Measurements from ENCODE around the gene RASAL2. TPM values are rescaled to one million over a fixed set of nuclear protein-coding genes. Genes with fewer than 3 reads are reported as not detected.

The RASAL2 gene
- total and polyA plus RNA-seq, 2 of the 4 experiments (the other 2 are of a cell fraction) = 13.1 to 20.6 TPM

GRCh38 chr1:178399177-178399728 is 305.3 kb downstream of the RASAL2 start:
- Histone ChIP-seq H3K36me3 (ENCODE audit: control insufficient read depth, insufficient read depth, low read length) (no peaks in the 10 kb centered on the region), H3K9me1 (ENCODE audit: insufficient read depth, low read length) (peaks cover 5% of the 10 kb centered on the region; the same call in 1 of the 2 replicates), H2AK5ac (ENCODE audit: low read depth, low read length) (no peak overlapping the region), H3K23ac (ENCODE audit: low read depth, low read length) (no peak overlapping the region), H4K5ac (ENCODE audit: low read depth, low read length) (no peak overlapping the region), H3K9me3 (ENCODE audit: control insufficient read depth, insufficient read depth, low read length) (no peaks in the 10 kb centered on the region), H3K4me1 (ENCODE audit: control insufficient read depth, insufficient read depth, low read length) (0 out of 2 replicates have a peak, but pooled peaks cover 1% of the 10 kb centered on the region), H3K79me1 (ENCODE audit: low read depth in 1 of 2, low read length in 2 of 2) (peaks cover 6 to 13% of the 10 kb centered on the region in 2 experiments; a peak in 3 of 4 replicates), H2AK9ac (replicated peaks; ENCODE audit: low read depth, low read length, poor library complexity) (no peak overlapping the region), H2BK15ac (ENCODE audit: low read depth, low read length) (no peak overlapping the region), H2BK120ac (ENCODE audit: low read depth, low read length) (no peak overlapping the region), H2BK20ac (ENCODE audit: low read depth, low read length) (no peak overlapping the region), H3K56ac (ENCODE audit: extremely low read depth, insufficient read depth, low read length) (no peak overlapping the region), H3K4ac (ENCODE audit: low read depth, low read length) (no peak overlapping the region), H3K27me3 (ENCODE audit: control insufficient read depth, insufficient read depth, low read length) (no peaks in the 10 kb centered on the region), H4K91ac (ENCODE audit: insufficient read depth, low read depth, low read length) (no peak overlapping the region), H3K4me2 (ENCODE audit: low read depth, low read length) (no peak overlapping the region), H4K20me1 (ENCODE audit: insufficient read depth, low read length) (no peaks in the 10 kb centered on the region), H4K8ac (ENCODE audit: low read depth in 2 of 2, low read length in 2 of 2) (no peak overlapping the region), H3K27ac (ENCODE audit: insufficient read depth, low read length) (no peak overlapping the region), H3K4me3 (ENCODE audit: insufficient read depth, low read depth, low read length) (no peak overlapping the region), H3K9ac (ENCODE audit: low read depth, low read length) (no peak overlapping the region), H2BK5ac (ENCODE audit: low read depth, low read length, poor library complexity, severe bottlenecking) (no peak overlapping the region), H3K14ac (replicated peaks; ENCODE audit: low read depth, low read length) (no peak overlapping the region), H2AFZ (replicated peaks; ENCODE audit: low read length, poor library complexity) (no peak overlapping the region), H3K18ac (ENCODE audit: low read depth, low read length) (no peak overlapping the region)
- CTCF ChIA-PET = no interaction called here
- POLR2A ChIA-PET (ENCODE audit: unreplicated experiment) = no interaction called here
- DNase-seq (no peak), ATAC-seq (ENCODE audit: low read depth) (no peak)
- dilution Hi-C loops (cut with HindIII; ENCODE audit: low sequenced_read_pairs, unreplicated experiment) = no loop called here
- no peak for TF ChIP-seq RFX5 (IDR thresholded peaks at IDR 0.05; ENCODE audit: low read depth, low read length)
- TF ChIP-seq RCOR1 (IDR thresholded peaks at IDR 0.05; ENCODE audit: insufficient replicate concordance, low read length) = no peak
- TF ChIP-seq ELK1 (IDR thresholded peaks at IDR 0.05; ENCODE audit: borderline replicate concordance, low read depth, low read length) = no peak
- TF ChIP-seq POLR2A (IDR thresholded peaks at IDR 0.05; ENCODE audit: low read depth, low read length) = no peak
- no peak for TF ChIP-seq CTCF (conservative IDR thresholded peaks at IDR 0.05; ENCODE audit: low read depth, low read length)
- no peak for TF ChIP-seq BHLHE40 (IDR thresholded peaks at IDR 0.05; ENCODE audit: low read depth, low read length)
- in situ Hi-C loops (cut with MboI; ENCODE audit: low sequenced_read_pairs) = no loop called here
- 86% methylated on average over 1 of the region's 4 CpGs; no CpG with 5 or more reads in 1 of the 2 experiments for WGBS, 2 experiments (ENCODE audit: extremely low coverage in 2 of 2, insufficient read length in 1 of 2)
- BruUV-seq (replicated peaks) = no TSS peak
- intact Hi-C loops (cut with micrococcal nuclease) = no loop called here
